GM12878 (cell line): ENCODE data around the gene GAPDHS. TPM values are rescaled to one million over a fixed set of nuclear protein-coding genes. Genes with fewer than 3 reads are reported as not detected.

Experiments
- ASH2L ChIP-seq: fragments of 300-600, 200-600 bp; sonication (generic); IDR thresholded peaks from 2 replicates; pipeline ENCODE4 v1.6.1; 2017; ENCODE audit warnings: low read depth, mild to moderate bottlenecking, borderline replicate concordance
- ATF2 ChIP-seq: IDR thresholded peaks from 2 replicates; pipeline ENCODE4 v1.6.1; 2012; ENCODE audit warnings: low read length, inconsistent platforms
- CBX5 ChIP-seq: sonication (generic); IDR thresholded peaks from 2 replicates; pipeline ENCODE4 v1.6.1; 2016; ENCODE audit warnings: low read depth, moderate library complexity, mild to moderate bottlenecking, inconsistent platforms
- ESRRA ChIP-seq: IDR thresholded peaks from 2 replicates; pipeline ENCODE4 v1.6.1; 2012; ENCODE audit warnings: mild to moderate bottlenecking, low read length, improper control_type of control experiment
- HDAC2 ChIP-seq: fragments of 200-600 bp; sonication (generic); IDR thresholded peaks from 2 replicates; pipeline ENCODE4 v1.6.1; 2017
- MAX ChIP-seq: IDR thresholded peaks from 2 replicates; pipeline ENCODE4 v1.6.1; 2012; ENCODE audit warnings: low read depth, low read length, improper control_type of control experiment
- MEF2B ChIP-seq: fragments of 450-650 bp; IDR thresholded peaks from 2 replicates; pipeline ENCODE4 v1.6.1; 2018; ENCODE audit warnings: mild to moderate bottlenecking, moderate library complexity; ENCODE audit not compliant: partially characterized antibody, poor library complexity, severe bottlenecking
- SKIL ChIP-seq: fragments of 450-650 bp; IDR thresholded peaks from 2 replicates; pipeline ENCODE4 v1.6.1; 2017; ENCODE audit warnings: mild to moderate bottlenecking, low read depth, inconsistent platforms; ENCODE audit not compliant: poor library complexity, severe bottlenecking
- SMAD5 ChIP-seq: IDR thresholded peaks from 2 replicates; pipeline ENCODE4 v1.6.1; 2016; ENCODE audit warnings: antibody characterized with exemption, low read depth
- SPI1 ChIP-seq: IDR thresholded peaks from 2 replicates; pipeline ENCODE4 v1.6.1; 2011; ENCODE audit warnings: low read depth, mild to moderate bottlenecking, low read length, moderate library complexity, borderline replicate concordance; ENCODE audit not compliant: insufficient read depth
- SREBF2 ChIP-seq: IDR thresholded peaks from 2 replicates; pipeline ENCODE4 v1.6.1; 2012; ENCODE audit warnings: mild to moderate bottlenecking, low read length
- SUZ12 ChIP-seq: fragments of 200-600 bp; sonication (generic); IDR thresholded peaks from one replicate; pipeline ENCODE4 v1.6.1; 2018; ENCODE audit warnings: antibody characterized with exemption, mild to moderate bottlenecking; ENCODE audit not compliant: unreplicated experiment
- USF1 ChIP-seq: IDR thresholded peaks from 2 replicates; pipeline ENCODE4 v1.6.1; 2011; ENCODE audit warnings: borderline replicate concordance, low read depth, mild to moderate bottlenecking, moderate library complexity, mixed read lengths, low read length; ENCODE audit not compliant: insufficient read depth; ENCODE audit errors: extremely low read length
- ZBTB40 ChIP-seq: fragments of 450-650 bp; IDR thresholded peaks from 2 replicates; pipeline ENCODE4 v1.6.1; 2016; ENCODE audit warnings: mild to moderate bottlenecking, moderate library complexity, borderline replicate concordance
- ZNF592 ChIP-seq: fragments of 450-650 bp; IDR thresholded peaks from 2 replicates; pipeline ENCODE4 v1.6.1; 2017; ENCODE audit warnings: mild to moderate bottlenecking, moderate library complexity
- ZSCAN29 ChIP-seq: fragments of 450-650 bp; IDR thresholded peaks from 2 replicates; pipeline ENCODE4 v1.6.1; 2017; ENCODE audit warnings: mild to moderate bottlenecking, moderate library complexity
- polyA plus RNA-seq, 11 experiments: library from polyadenylated mRNA; depleted of rRNA in 4 of 11; unstranded in 6 of 11; stranded (reverse) in 5 of 11; fragments of >200 nt; fragmentation: Nextera tagmentation in 4 of 11; fragmentation: Illumina TruSeq in 1 of 11; extraction: Ambion mirVana in 4 of 11; extraction: Trizol in 1 of 11; gene quantifications; 1 replicate in 1 of 11; 2 replicates in 10 of 11; pipeline versions ENCODE4 v1.2.1 to v1.2.3, GENCODE V29; 2011 to 2016; ENCODE audit warnings: inconsistent platforms in 2 of 11, missing spikeins in 2 of 11, low read depth in 1 of 11
- total RNA-seq, 4 experiments: library from RNA; depleted of rRNA in 3 of 4; stranded (reverse); fragments of >200 nt in 3 of 4; fragmentation: Illumina TruSeq in 1 of 4; extraction: Trizol in 1 of 4; gene quantifications; 2 replicates each; pipeline versions ENCODE4 v1.2.1 to v1.2.3, GENCODE V29; 2013 to 2021

GAPDHS gene
- total and polyA plus RNA-seq, 10 of the 15 experiments (the other 5 are each of a cell fraction or from before 2014, with no cell fraction given) = 0.08 TPM; not detected in 9

GRCh38 chr19:35509018-35509652 lies 24.1 kb upstream of the GAPDHS start (continued):
- no peak for TF ChIP-seq SKIL
- TF ChIP-seq ASH2L = no peak
- TF ChIP-seq ATF2 = no peak
- no peak for TF ChIP-seq MEF2B
- peak; percentile 64; the same call in 1 of the 2 replicates for TF ChIP-seq MAX
- no peak for TF ChIP-seq ZNF592
- TF ChIP-seq ESRRA = no peak
- peak; percentile 59 for TF ChIP-seq USF1
- TF ChIP-seq SREBF2 = no peak
- no peak for TF ChIP-seq SPI1
- no peak for TF ChIP-seq ZBTB40
- no peak for TF ChIP-seq SUZ12
- no peak for TF ChIP-seq ZSCAN29
- no peak for TF ChIP-seq CBX5
- TF ChIP-seq SMAD5 = 0 out of 2 replicates have a peak, but pooled peaks have one; percentile 38
- TF ChIP-seq HDAC2 = no peak
